ENCODE data around the gene AVPI1.
A peak's percentile ranks its signal among the peaks of the same experiment; 100 is the strongest.

Gene AVPI1

GRCh38 chr10:97721871-97722780, 35.1 kb upstream of the AVPI1 start:
- Histone ChIP-seq H3K9me3 (ENCODE audit: severe bottlenecking) (no peaks in the 10 kb centered on the region), H3K27ac (no peak overlapping the region), H3K27me3 (ENCODE audit: insufficient read depth, low read depth, severe bottlenecking) (no peaks in the 10 kb centered on the region), H3K4me3 (ENCODE audit: low read depth, low read length) (no peak overlapping the region), H3K36me3 (no peaks in the 10 kb centered on the region)
- no peak for TF ChIP-seq CTCF (IDR thresholded peaks at IDR 0.05; ENCODE audit: low read depth, low read length)
- no peak for DNase-seq

- no peaks in the 10 kb centered on the region for H3K27me3 ChIP-seq (ENCODE audit: insufficient read depth, low read depth, severe bottlenecking)
- no peak overlapping the region for H3K27ac ChIP-seq
- no peak for DNase-seq
- no peaks in the 10 kb centered on the region for H3K36me3 ChIP-seq
- no peak overlapping the region for H3K4me3 ChIP-seq (ENCODE audit: low read depth, low read length)
- H3K9me3 ChIP-seq (ENCODE audit: severe bottlenecking): no peaks in the 10 kb centered on the region
- no peak for TF ChIP-seq CTCF (IDR thresholded peaks at IDR 0.05; ENCODE audit: low read depth, low read length)
Observed at GRCh38 chr10:97719602-97720001, 32.6 kb upstream of the AVPI1 start.

GRCh38 chr10:97718659-97719142, 31.7 kb upstream of the AVPI1 start:
- no peaks in the 10 kb centered on the region for H3K9me3 ChIP-seq (ENCODE audit: severe bottlenecking)
- H3K4me3 ChIP-seq (ENCODE audit: low read depth, low read length): no peak overlapping the region
- no peaks in the 10 kb centered on the region for H3K36me3 ChIP-seq
- no peaks in the 10 kb centered on the region for H3K27me3 ChIP-seq (ENCODE audit: insufficient read depth, low read depth, severe bottlenecking)
- DNase-seq: peak; percentile 46
- H3K27ac ChIP-seq: no peak overlapping the region
- no peak for TF ChIP-seq CTCF (IDR thresholded peaks at IDR 0.05; ENCODE audit: low read depth, low read length)

- DNase-seq: no peak
- Histone ChIP-seq H3K4me3 (ENCODE audit: low read depth, low read length) (no peak overlapping the region), H3K36me3 (no peaks in the 10 kb centered on the region), H3K27ac (no peak overlapping the region), H3K27me3 (ENCODE audit: insufficient read depth, low read depth, severe bottlenecking) (no peaks in the 10 kb centered on the region), H3K9me3 (ENCODE audit: severe bottlenecking) (no peaks in the 10 kb centered on the region)
- no peak for TF ChIP-seq CTCF (IDR thresholded peaks at IDR 0.05; ENCODE audit: low read depth, low read length)
Observed at GRCh38 chr10:97718178-97718577, 31.1 kb upstream of the AVPI1 start.

- Histone ChIP-seq H3K36me3 (no peaks in the 10 kb centered on the region), H3K4me3 (ENCODE audit: low read depth, low read length) (no peak overlapping the region), H3K27me3 (ENCODE audit: insufficient read depth, low read depth, severe bottlenecking) (no peaks in the 10 kb centered on the region), H3K9me3 (ENCODE audit: severe bottlenecking) (no peaks in the 10 kb centered on the region), H3K27ac (no peak overlapping the region)
- DNase-seq: no peak
- no peak for TF ChIP-seq CTCF (IDR thresholded peaks at IDR 0.05; ENCODE audit: low read depth, low read length)
Observed at GRCh38 chr10:97717627-97718026, 30.6 kb upstream of the AVPI1 start.

Measured in WERI-Rb-1 (cell line).